ENCODE results near the gene GPC6.

The GPC6 gene

DNA sequence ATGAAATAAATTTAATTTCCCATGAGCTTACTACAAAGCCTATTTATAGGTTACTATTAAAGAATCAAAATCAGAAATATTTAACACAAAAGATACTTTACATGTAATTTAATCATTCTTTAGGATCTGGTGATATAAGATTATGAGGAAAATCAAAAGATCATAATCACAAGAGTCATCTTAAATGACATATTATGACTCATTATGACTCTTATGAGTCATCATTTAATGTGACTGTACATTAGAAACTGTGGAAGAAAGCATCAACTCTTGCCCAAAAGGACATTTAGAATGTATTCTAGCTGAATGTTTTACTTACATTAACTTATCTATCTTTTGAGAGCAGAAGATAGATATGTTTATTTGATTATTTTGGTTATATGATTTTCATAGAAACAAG, 794.2 kb downstream of the GPC6 start:
- Histone ChIP-seq H3K36me3 (ENCODE audit: insufficient read depth, low read length) (no peaks in the 10 kb centered on the region), H3K4me3 (ENCODE audit: low read depth, low read length, poor library complexity, severe bottlenecking) (no peak overlapping the region), H3K9ac (ENCODE audit: low read length) (no peak overlapping the region), H3K4me2 (ENCODE audit: low read length) (no peak overlapping the region), H2AFZ (ENCODE audit: low read length) (no peak overlapping the region), H3K79me2 (ENCODE audit: insufficient read depth, low read length) (no peaks in the 10 kb centered on the region), H3F3A (ENCODE audit: insufficient read depth, low read length) (no peaks in the 10 kb centered on the region), H3K27ac (ENCODE audit: low read depth, low read length, poor library complexity, severe bottlenecking) (no peak overlapping the region), H4K20me1 (ENCODE audit: insufficient read depth, low read length) (no peaks in the 10 kb centered on the region), H3K9me2 (ENCODE audit: low read depth, low read length) (no peaks in the 10 kb centered on the region), H3K9me3 (ENCODE audit: low read length) (no peaks in the 10 kb centered on the region), H3K27me3 (ENCODE audit: insufficient read depth, low read length) (no peaks in the 10 kb centered on the region), H3K4me1 (ENCODE audit: insufficient read depth, low read length, severe bottlenecking) (no peaks in the 10 kb centered on the region)
- TF ChIP-seq, protein P1, sequence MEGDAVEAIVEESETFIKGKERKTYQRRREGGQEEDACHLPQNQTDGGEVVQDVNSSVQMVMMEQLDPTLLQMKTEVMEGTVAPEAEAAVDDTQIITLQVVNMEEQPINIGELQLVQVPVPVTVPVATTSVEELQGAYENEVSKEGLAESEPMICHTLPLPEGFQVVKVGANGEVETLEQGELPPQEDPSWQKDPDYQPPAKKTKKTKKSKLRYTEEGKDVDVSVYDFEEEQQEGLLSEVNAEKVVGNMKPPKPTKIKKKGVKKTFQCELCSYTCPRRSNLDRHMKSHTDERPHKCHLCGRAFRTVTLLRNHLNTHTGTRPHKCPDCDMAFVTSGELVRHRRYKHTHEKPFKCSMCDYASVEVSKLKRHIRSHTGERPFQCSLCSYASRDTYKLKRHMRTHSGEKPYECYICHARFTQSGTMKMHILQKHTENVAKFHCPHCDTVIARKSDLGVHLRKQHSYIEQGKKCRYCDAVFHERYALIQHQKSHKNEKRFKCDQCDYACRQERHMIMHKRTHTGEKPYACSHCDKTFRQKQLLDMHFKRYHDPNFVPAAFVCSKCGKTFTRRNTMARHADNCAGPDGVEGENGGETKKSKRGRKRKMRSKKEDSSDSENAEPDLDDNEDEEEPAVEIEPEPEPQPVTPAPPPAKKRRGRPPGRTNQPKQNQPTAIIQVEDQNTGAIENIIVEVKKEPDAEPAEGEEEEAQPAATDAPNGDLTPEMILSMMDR (IDR thresholded peaks at IDR 0.05; ENCODE audit: low read length): no peak
- no peak for TF ChIP-seq EZH2 (IDR thresholded peaks at IDR 0.05; ENCODE audit: borderline replicate concordance, low read length)

DNA sequence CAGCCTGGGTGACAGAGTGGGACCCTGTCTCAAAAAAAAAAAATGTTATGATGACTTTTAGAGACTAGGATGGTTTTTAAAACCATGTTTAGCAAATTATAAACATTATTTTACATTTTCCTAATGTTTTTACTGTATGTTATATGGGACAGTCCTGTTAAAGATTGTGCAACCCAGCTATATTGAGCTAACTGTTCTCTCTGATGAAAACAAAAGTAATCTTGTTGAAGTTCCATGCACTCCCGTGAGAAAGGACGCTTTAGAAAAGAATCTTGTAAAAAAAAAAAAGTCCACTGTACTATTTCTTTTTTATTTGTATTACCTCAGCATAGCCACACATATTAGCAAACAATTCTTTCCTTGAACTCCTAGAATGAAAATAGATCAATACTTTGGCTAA, 801.6 kb downstream of the GPC6 start:
- no peak overlapping the region for H2AFZ ChIP-seq (ENCODE audit: low read length)
- no peaks in the 10 kb centered on the region for H3K4me1 ChIP-seq (ENCODE audit: insufficient read depth, low read length, severe bottlenecking)
- no peaks in the 10 kb centered on the region for H3K9me3 ChIP-seq (ENCODE audit: low read length)
- no peaks in the 10 kb centered on the region for H3K36me3 ChIP-seq (ENCODE audit: insufficient read depth, low read length)
- H3F3A ChIP-seq (ENCODE audit: insufficient read depth, low read length): no peaks in the 10 kb centered on the region
- no peak overlapping the region for H3K4me3 ChIP-seq (ENCODE audit: low read depth, low read length, poor library complexity, severe bottlenecking)
- H3K79me2 ChIP-seq (ENCODE audit: insufficient read depth, low read length): no peaks in the 10 kb centered on the region
- H4K20me1 ChIP-seq (ENCODE audit: insufficient read depth, low read length): no peaks in the 10 kb centered on the region
- H3K27ac ChIP-seq (ENCODE audit: low read depth, low read length, poor library complexity, severe bottlenecking): no peak overlapping the region
- no peak overlapping the region for H3K9ac ChIP-seq (ENCODE audit: low read length)
- no peaks in the 10 kb centered on the region for H3K9me2 ChIP-seq (ENCODE audit: low read depth, low read length)
- no peak overlapping the region for H3K4me2 ChIP-seq (ENCODE audit: low read length)
- TF ChIP-seq, protein P1 (IDR thresholded peaks at IDR 0.05; ENCODE audit: low read length): no peak
- TF ChIP-seq EZH2 (IDR thresholded peaks at IDR 0.05; ENCODE audit: borderline replicate concordance, low read length): no peak
- H3K27me3 ChIP-seq (ENCODE audit: insufficient read depth, low read length): no peaks in the 10 kb centered on the region

DNA sequence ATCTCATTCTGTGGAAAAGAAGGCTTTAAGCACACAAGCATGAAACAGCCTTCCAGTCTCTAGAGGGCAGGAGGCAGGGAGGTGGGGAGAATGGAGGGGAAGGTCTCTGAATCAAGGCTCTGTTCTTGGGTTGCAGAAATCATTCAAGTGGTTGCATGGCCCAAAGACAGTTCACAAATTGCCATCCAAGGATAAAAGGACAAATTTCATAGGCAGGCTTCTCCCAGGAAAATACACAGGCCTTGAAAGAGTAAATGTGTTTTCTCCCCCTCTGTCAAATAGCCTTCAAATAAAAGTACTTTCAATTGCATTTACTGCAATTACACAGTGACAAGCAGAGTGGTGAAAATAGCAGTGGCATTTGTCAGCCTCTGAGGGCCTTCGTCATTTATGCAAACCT, 802.0 kb downstream of the GPC6 start:
- no peaks in the 10 kb centered on the region for H3K79me2 ChIP-seq (ENCODE audit: insufficient read depth, low read length)
- H3K9ac ChIP-seq (ENCODE audit: low read length): no peak overlapping the region
- H4K20me1 ChIP-seq (ENCODE audit: insufficient read depth, low read length): no peaks in the 10 kb centered on the region
- no peaks in the 10 kb centered on the region for H3F3A ChIP-seq (ENCODE audit: insufficient read depth, low read length)
- H3K27ac ChIP-seq (ENCODE audit: low read depth, low read length, poor library complexity, severe bottlenecking): no peak overlapping the region
- no peaks in the 10 kb centered on the region for H3K36me3 ChIP-seq (ENCODE audit: insufficient read depth, low read length)
- H2AFZ ChIP-seq (ENCODE audit: low read length): no peak overlapping the region
- no peaks in the 10 kb centered on the region for H3K27me3 ChIP-seq (ENCODE audit: insufficient read depth, low read length)
- H3K9me3 ChIP-seq (ENCODE audit: low read length): no peaks in the 10 kb centered on the region
- H3K4me3 ChIP-seq (ENCODE audit: low read depth, low read length, poor library complexity, severe bottlenecking): no peak overlapping the region
- H3K4me2 ChIP-seq (ENCODE audit: low read length): no peak overlapping the region
- no peaks in the 10 kb centered on the region for H3K9me2 ChIP-seq (ENCODE audit: low read depth, low read length)
- H3K4me1 ChIP-seq (ENCODE audit: insufficient read depth, low read length, severe bottlenecking): no peaks in the 10 kb centered on the region
- TF ChIP-seq, protein P1 (IDR thresholded peaks at IDR 0.05; ENCODE audit: low read length): no peak
- no peak for TF ChIP-seq EZH2 (IDR thresholded peaks at IDR 0.05; ENCODE audit: borderline replicate concordance, low read length)

Measured in OCI-LY1 (cell line).